Urothelium cell line (cell line): ENCODE results near the gene VSIG2.

ENCODE experiments used
- DNase-seq: peaks from one replicate; pipeline ENCODE4 v3.0.0; 2011; ENCODE audit warnings: low spot score, mixed read lengths
- FAIRE-seq: peaks from 2 replicates; lab custom pipeline; 2011; peaks lifted over from hg19 to GRCh38; lab: Jason Lieb, UNC

The VSIG2 gene

GRCh38 chr11:124724979-124725718 is 26.9 kb downstream of the VSIG2 start:
- DNase-seq (no peak), FAIRE-seq (no peak)

DNA sequence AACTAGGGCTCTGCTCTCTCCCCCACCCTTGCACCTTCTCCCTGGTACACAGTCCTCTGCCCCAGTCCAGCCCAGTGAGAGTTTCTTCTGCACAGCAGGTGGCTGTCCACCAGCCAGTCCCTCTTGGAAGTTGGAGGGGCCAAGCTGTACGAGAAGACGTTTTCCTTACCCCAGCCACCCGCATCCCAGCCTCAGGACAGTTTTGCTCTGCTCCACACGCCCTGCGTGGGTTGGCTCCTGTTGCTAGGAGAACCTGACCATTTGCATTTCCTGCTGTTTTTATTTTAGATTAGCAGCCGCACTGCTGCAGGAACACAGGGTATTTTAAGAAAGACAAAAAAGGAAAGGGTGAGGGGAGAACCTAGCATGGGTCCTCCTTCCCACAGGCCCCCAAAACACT is 29.9 kb downstream of the VSIG2 start:
- FAIRE-seq: no peak

GRCh38 chr11:124719534-124719933 is 32.5 kb downstream of the VSIG2 start:
- DNase-seq: no peak
- FAIRE-seq: no peak

More for the DNA sequence above, 29.9 kb downstream of the VSIG2 start:
- no peak for DNase-seq

DNA sequence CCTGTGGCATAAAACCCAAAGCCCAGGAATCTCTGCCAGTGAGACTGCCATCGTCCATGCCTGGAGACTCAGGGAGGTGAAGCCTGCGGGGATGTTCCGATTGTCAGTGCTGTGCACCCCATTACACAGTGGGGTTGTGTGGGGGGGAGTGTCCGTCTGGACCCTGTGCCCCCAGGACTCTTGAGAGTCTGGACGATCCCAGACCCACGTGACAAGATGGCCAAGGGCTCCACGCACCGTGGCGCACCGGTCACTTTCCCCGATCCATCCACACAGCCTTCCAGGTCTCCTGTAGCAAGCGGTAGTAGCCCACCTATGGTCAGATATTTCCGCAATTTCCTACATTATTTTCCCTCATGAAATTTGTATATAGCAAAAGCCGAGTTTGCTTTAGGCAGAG is 33.3 kb downstream of the VSIG2 start:
- DNase-seq: no peak
- FAIRE-seq: no peak

DNA sequence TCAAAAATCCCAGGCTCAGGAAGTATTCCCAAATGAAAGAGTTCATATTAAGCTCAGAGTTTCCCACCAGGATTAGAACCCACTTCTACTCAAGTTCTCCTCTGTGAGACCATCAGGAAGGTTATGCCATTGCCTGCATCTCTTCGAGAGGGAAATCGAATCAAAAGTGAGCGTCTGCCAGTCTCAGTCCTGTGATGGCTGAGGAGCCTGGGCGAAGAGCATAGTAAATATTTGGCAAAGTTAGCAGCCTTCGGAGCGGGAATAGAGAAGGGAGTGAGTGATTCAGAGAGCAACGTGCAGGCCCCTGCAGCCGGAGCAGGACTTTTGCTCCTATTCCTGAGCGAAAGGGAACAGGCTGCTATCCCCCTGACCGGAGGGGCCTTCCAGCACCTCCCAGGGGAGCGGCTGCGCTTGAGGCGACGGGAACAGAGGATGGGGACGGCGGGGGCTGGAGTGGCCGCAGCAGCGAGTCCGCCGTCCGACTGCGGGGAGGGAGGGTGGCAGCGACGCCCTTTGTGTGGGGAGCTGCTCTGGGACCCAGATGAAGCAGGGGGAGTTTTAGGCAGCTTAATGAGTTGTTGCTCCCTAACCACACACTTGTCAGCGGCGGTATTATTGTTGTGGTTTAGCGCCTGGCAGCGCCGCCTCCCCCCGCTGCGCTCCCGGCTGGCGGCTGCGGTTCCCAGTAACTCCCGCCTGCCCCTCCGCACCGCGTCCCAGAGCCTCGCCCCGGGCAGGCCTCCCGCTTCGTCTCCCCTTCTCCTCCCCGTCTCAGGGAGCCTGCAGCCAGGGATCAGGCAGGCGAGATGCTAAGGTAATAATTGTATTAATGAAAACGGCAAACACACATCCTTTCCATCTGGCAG is 34.0 kb downstream of the VSIG2 start:
- DNase-seq (peak; percentile 30), FAIRE-seq (no peak)

DNA sequence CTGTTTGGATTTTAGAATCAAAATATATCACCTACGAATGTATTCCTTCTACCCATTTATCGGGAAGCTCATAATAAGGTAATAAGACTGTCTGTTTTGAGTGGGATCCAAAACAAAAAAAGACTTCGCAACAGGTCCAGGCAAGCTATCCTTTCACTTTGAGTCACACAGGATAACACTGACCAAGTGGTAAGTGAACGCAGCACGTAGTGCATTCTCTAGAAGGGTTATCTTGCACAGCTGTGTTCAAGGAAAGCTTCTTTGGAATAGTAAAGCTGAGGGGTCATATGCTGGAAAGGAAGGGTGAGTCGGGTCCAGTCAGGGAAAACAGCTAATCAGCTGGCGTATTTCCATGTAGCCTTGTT is 34.7 kb downstream of the VSIG2 start:
- DNase-seq (no peak), FAIRE-seq (no peak)

DNA sequence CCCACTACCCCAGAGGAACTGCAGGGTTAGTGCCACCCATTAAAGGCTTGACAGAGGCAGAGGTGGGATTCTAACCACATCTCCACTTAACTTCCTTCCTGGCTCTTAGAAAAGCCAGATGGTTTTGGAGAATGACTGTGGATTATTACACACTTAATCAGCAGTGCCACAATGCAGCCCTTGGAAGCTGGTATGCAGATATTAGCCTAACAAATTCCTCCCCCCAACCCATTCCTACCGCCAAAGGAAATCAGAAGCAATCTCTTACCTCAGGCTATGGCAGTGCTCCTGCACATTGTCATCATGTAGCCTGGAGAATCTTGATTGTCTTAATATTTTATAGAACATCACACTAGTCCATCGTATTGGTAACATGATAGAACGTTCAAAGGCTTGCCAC is 35.5 kb downstream of the VSIG2 start:
- FAIRE-seq (no peak), DNase-seq (no peak)

DNA sequence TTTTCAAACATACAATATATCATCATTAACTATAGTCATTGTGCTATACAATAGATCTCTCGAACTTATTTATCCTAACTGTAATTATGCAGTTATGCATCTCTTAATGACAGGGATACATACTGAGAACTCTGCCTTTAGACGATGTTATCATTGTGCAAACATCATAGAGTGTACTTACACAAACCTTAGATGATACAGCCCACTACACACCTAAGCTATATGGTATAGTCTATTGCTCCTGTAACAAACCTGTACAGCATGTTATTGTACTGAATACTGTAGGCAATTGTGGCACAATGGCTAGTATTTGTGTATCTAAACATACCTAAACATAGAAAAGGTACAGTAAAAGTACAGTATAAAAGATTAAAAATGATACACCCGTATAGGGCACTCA is 39.7 kb downstream of the VSIG2 start:
- no peak for FAIRE-seq
- no peak for DNase-seq

GRCh38 chr11:124707829-124708228 is 44.2 kb downstream of the VSIG2 start:
- FAIRE-seq (no peak), DNase-seq (no peak)

GRCh38 chr11:124700028-124700427 is 52.0 kb downstream of the VSIG2 start:
- FAIRE-seq: no peak

DNA sequence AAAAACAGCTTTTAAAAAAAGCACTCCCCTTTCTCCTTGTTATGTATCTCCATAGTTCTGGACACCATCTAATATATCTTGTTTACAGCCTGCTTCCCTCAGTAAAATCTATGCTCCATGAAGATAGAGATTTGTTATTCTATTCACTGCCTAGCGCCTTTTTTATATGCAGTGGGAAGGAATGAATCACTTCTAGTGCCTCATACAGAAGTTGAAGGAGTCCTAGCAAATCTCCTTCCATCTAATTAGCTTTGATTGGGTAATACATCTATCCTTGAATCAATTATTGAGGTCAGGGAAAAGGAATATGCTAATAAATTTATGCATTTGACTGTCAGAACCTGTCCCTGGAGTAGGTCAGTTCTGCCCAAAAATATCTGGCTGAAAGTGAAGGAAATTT is 52.5 kb downstream of the VSIG2 start:
- DNase-seq: no peak
- FAIRE-seq: no peak

More at GRCh38 chr11:124700028-124700427, 52.0 kb downstream of the VSIG2 start:
- no peak for DNase-seq
